Neural progenitor cell (in vitro differentiated cells): Measurements from ENCODE around the gene PBX2. TPM values are rescaled to one million over a fixed set of nuclear protein-coding genes. Genes with fewer than 3 reads are reported as not detected.
"Not testable (repeated sequence)": the region's sequence is repeated elsewhere in the genome, so short reads cannot be mapped to it uniquely, and the experiment has no call there.

ENCODE experiments used
- DNase-seq: peaks from one replicate; pipeline ENCODE4 v3.0.0-alpha.2; 2016; ENCODE audit warnings: low spot score
- H2AFZ ChIP-seq: fragments of 200-600 bp; sonication (generic); replicated peaks from 2 replicates; pipeline ENCODE4 v1.6.1; 2016; ENCODE audit warnings: antibody characterized with exemption
- H3F3A ChIP-seq: fragments of 200-600 bp; sonication (generic); 2 replicates; pipeline ENCODE4 v1.6.1; 2016; ENCODE audit warnings: antibody characterized with exemption, low read depth
- H3K27ac ChIP-seq: fragments of 200-600 bp; sonication (generic); 2 replicates; pipeline ENCODE4 v1.5.1; 2016; ENCODE audit warnings: mild to moderate bottlenecking
- H3K27me3 ChIP-seq: fragments of 200-600 bp; sonication (generic); 2 replicates; pipeline ENCODE4 v1.6.1; 2016; ENCODE audit warnings: mild to moderate bottlenecking, moderate library complexity
- H3K36me3 ChIP-seq: fragments of 200-600 bp; sonication (generic); 2 replicates; pipeline ENCODE4 v1.5.1; 2016
- H3K4me1 ChIP-seq: fragments of 200-600 bp; sonication (generic); 2 replicates; pipeline ENCODE4 v1.6.1; 2016; ENCODE audit warnings: mixed run types
- H3K4me2 ChIP-seq: fragments of 200-600 bp; sonication (generic); 2 replicates; pipeline ENCODE4 v1.6.1; 2016
- H3K4me3 ChIP-seq: fragments of 200-600 bp; sonication (generic); 2 replicates; pipeline ENCODE4 v1.5.1; 2016
- H3K79me2 ChIP-seq: fragments of 200-600 bp; sonication (generic); 2 replicates; pipeline ENCODE4 v1.6.1; 2016; ENCODE audit warnings: low read depth
- H3K9ac ChIP-seq: fragments of 200-600 bp; sonication (generic); 2 replicates; pipeline ENCODE4 v1.6.1; 2016
- H3K9me3 ChIP-seq: fragments of 200-600 bp; sonication (generic); 2 replicates; pipeline ENCODE4 v1.5.1; 2016; ENCODE audit warnings: low read depth
- H4K20me1 ChIP-seq: fragments of 200-600 bp; sonication (generic); 2 replicates; pipeline ENCODE4 v1.6.1; 2016; ENCODE audit warnings: low read depth
- H3K27ac Mint-ChIP-seq: 3 replicates; pipeline ENCODE4 v1.8.0; 2021; ENCODE audit warnings: mixed read lengths
- H3K27me3 Mint-ChIP-seq: 2 replicates; pipeline ENCODE4 v1.8.0; 2022; ENCODE audit warnings: low read depth, mild to moderate bottlenecking, inconsistent platforms, moderate library complexity, mixed read lengths; ENCODE audit not compliant: insufficient read depth
- H3K36me3 Mint-ChIP-seq: 3 replicates; pipeline ENCODE4 v1.8.0; 2021; ENCODE audit warnings: mixed read lengths
- H3K4me1 Mint-ChIP-seq: 3 replicates; pipeline ENCODE4 v1.8.0; 2021; ENCODE audit warnings: mixed read lengths
- H3K4me3 Mint-ChIP-seq: 3 replicates; pipeline ENCODE4 v1.8.0; 2021; ENCODE audit warnings: mild to moderate bottlenecking, moderate library complexity, mixed read lengths
- H3K9me3 Mint-ChIP-seq: 3 replicates; pipeline ENCODE4 v1.8.0; 2020; ENCODE audit warnings: mixed read lengths
- EZH2 ChIP-seq: fragments of 200-600 bp; sonication (generic); IDR thresholded peaks from 2 replicates; pipeline ENCODE4 v1.6.1; 2017; ENCODE audit warnings: antibody characterized with exemption, mild to moderate bottlenecking, moderate library complexity
- EZH2phosphoT487 ChIP-seq: fragments of 200-600 bp; sonication (generic); IDR thresholded peaks from 2 replicates; pipeline ENCODE4 v1.6.1; 2017; ENCODE audit warnings: antibody characterized with exemption
- total RNA-seq: library from RNA; depleted of rRNA; stranded (reverse); fragments of >200 nt; gene quantifications from 2 replicates; pipeline ENCODE4 v1.2.3, GENCODE V29; 2015; ENCODE audit warnings: low replicate concordance
- TF ChIP-seq, protein P1 (sequence below): fragments of 200-600 bp; sonication (generic); IDR thresholded peaks from 2 replicates; pipeline ENCODE4 v1.5.1; 2017; ENCODE audit warnings: antibody characterized with exemption, mild to moderate bottlenecking

The PBX2 gene
- total RNA-seq, 1 donor from 2014 or later = 53.3 TPM

DNA sequence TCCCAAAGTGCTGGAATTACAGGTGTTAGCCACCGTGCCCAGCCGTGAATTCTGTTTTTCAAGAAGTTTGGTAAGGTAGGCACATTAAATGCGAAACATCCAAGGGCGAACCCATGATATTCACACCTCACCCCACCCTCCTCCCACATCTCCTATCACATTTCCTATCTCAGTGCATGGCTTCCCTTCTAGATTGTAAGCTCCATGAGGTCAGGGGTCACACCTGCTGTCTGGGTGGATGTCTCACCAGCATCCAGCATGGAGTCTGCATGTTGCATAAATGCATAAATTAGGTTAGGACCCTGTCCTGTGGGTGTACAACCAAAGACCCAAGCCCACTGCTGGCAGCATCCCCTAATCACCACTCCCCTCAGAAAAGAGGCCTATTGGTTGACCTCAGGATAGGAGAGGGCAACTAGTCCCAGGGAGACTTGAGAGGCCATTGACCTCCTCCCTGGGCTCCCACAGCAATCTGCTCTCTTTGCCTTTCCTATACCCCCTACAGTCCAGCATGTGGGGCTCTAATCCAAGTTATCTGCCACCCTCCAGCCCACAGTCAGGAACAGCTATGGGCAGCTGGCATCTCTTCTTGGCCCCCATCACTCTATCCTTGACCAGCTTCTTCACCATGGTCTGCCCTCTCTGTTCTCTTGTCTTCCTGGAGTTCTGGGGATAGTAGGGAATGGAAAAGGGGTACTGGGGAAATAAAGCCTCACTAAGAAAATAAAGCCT lies 42.4 kb downstream of the PBX2 start:
- H3K27me3 ChIP-seq = peaks cover 55% of the 10 kb centered on the region
- no peak overlapping the region for H2AFZ ChIP-seq
- no peaks in the 10 kb centered on the region for H3K9me3 ChIP-seq
- H3K9me3 Mint-ChIP-seq = no peaks in the 10 kb centered on the region
- TF ChIP-seq EZH2 (no peak), EZH2phosphoT487 (no peak)
- TF ChIP-seq, protein P1, sequence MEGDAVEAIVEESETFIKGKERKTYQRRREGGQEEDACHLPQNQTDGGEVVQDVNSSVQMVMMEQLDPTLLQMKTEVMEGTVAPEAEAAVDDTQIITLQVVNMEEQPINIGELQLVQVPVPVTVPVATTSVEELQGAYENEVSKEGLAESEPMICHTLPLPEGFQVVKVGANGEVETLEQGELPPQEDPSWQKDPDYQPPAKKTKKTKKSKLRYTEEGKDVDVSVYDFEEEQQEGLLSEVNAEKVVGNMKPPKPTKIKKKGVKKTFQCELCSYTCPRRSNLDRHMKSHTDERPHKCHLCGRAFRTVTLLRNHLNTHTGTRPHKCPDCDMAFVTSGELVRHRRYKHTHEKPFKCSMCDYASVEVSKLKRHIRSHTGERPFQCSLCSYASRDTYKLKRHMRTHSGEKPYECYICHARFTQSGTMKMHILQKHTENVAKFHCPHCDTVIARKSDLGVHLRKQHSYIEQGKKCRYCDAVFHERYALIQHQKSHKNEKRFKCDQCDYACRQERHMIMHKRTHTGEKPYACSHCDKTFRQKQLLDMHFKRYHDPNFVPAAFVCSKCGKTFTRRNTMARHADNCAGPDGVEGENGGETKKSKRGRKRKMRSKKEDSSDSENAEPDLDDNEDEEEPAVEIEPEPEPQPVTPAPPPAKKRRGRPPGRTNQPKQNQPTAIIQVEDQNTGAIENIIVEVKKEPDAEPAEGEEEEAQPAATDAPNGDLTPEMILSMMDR = no peak
- peak overlapping the region; percentile 41 for H3K4me2 ChIP-seq
- peak overlapping the region; percentile 40 for H3K27ac Mint-ChIP-seq
- no peaks in the 10 kb centered on the region for H3K36me3 ChIP-seq
- peaks cover 19% of the 10 kb centered on the region for H3K36me3 Mint-ChIP-seq
- H4K20me1 ChIP-seq = no peaks in the 10 kb centered on the region
- no peak overlapping the region for H3K27ac ChIP-seq
- H3K4me1 ChIP-seq = peaks cover 11% of the 10 kb centered on the region
- no peak overlapping the region for H3K4me3 Mint-ChIP-seq
- DNase-seq = no peak
- no peak overlapping the region for H3K4me3 ChIP-seq
- H3K4me1 Mint-ChIP-seq = peaks cover 34% of the 10 kb centered on the region
- H3K9ac ChIP-seq = no peak overlapping the region
- peaks cover 18% of the 10 kb centered on the region for H3F3A ChIP-seq
- H3K79me2 ChIP-seq = no peaks in the 10 kb centered on the region
- peaks cover 5% of the 10 kb centered on the region for H3K27me3 Mint-ChIP-seq

- peak overlapping the region; percentile 23 for H3K27ac Mint-ChIP-seq
- H2AFZ ChIP-seq = no peak overlapping the region
- H3K36me3 Mint-ChIP-seq = peaks cover 19% of the 10 kb centered on the region
- peaks cover 4% of the 10 kb centered on the region for H3K4me1 ChIP-seq
- no peak overlapping the region for H3K4me3 Mint-ChIP-seq
- peaks cover 46% of the 10 kb centered on the region for H3K27me3 ChIP-seq
- H3K4me1 Mint-ChIP-seq = peaks cover 30% of the 10 kb centered on the region
- no peaks in the 10 kb centered on the region for H3K9me3 Mint-ChIP-seq
- DNase-seq = no peak
- no peak overlapping the region for H3K27ac ChIP-seq
- H3K9me3 ChIP-seq = no peaks in the 10 kb centered on the region
- H3K9ac ChIP-seq = no peak overlapping the region
- no peaks in the 10 kb centered on the region for H4K20me1 ChIP-seq
- no peak overlapping the region for H3K4me2 ChIP-seq
- H3F3A ChIP-seq = peaks cover 11% of the 10 kb centered on the region
- H3K27me3 Mint-ChIP-seq = peaks cover 6% of the 10 kb centered on the region
- H3K4me3 ChIP-seq = no peak overlapping the region
- H3K36me3 ChIP-seq = no peaks in the 10 kb centered on the region
- TF ChIP-seq EZH2phosphoT487 (no peak), EZH2 (no peak)
- TF ChIP-seq, protein P1 = no peak
- H3K79me2 ChIP-seq = no peaks in the 10 kb centered on the region
These were observed 43.3 kb downstream of the PBX2 start for GRCh38 chr6:32146687-32147086.

- H3K4me3 Mint-ChIP-seq = no peak overlapping the region
- H3K9me3 Mint-ChIP-seq = no peaks in the 10 kb centered on the region
- TF ChIP-seq EZH2 (no peak), EZH2phosphoT487 (no peak)
- TF ChIP-seq, protein P1 = no peak
- Histone ChIP-seq H3K27ac (no peak overlapping the region), H2AFZ (no peak overlapping the region), H3K4me2 (no peak overlapping the region), H3K36me3 (no peaks in the 10 kb centered on the region), H3K4me1 (peaks cover under 1% of the 10 kb centered on the region), H3K79me2 (no peaks in the 10 kb centered on the region), H3K9me3 (no peaks in the 10 kb centered on the region), H4K20me1 (no peaks in the 10 kb centered on the region), H3K4me3 (no peak overlapping the region), H3F3A (peaks cover 7% of the 10 kb centered on the region), H3K9ac (no peak overlapping the region), H3K27me3 (peaks cover 42% of the 10 kb centered on the region)
- peaks cover 19% of the 10 kb centered on the region for H3K36me3 Mint-ChIP-seq
- no peak for DNase-seq
- peak overlapping the region; percentile 23 for H3K27ac Mint-ChIP-seq
- H3K4me1 Mint-ChIP-seq = peaks cover 28% of the 10 kb centered on the region
- peaks cover 7% of the 10 kb centered on the region for H3K27me3 Mint-ChIP-seq
These were observed 43.7 kb downstream of the PBX2 start for GRCh38 chr6:32146287-32146686.

DNA sequence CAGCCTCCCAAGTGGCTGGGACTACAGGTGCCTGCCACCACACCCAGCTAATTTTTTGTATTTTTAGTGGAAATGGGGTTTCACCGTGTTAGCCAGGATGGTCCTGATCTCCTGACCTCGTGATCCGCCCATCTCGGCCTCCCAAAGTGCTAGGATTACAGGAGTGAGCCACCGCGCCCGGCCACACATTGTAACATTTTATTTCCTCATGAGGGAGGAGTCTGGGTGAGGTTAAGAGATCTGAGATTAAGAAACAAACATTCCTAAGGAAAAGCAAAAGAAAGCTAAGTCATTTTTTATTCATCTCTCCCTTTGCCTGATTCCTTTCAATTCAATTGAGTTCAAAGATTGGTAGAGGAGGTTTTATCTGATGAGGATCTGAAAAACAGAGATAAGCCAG lies 45.8 kb downstream of the PBX2 start:
- H3K27me3 Mint-ChIP-seq, H3K27ac ChIP-seq, H3K4me3 Mint-ChIP-seq, H3K4me1 ChIP-seq, H2AFZ ChIP-seq, H4K20me1 ChIP-seq, H3K9me3 Mint-ChIP-seq, H3K9ac ChIP-seq, H3K36me3 ChIP-seq, H3K27ac Mint-ChIP-seq, H3K4me3 ChIP-seq, H3K9me3 ChIP-seq, DNase-seq, H3K79me2 ChIP-seq, H3K4me2 ChIP-seq, H3F3A ChIP-seq: not testable (repeated sequence)
- H3K4me1 Mint-ChIP-seq = peaks cover 19% of the 10 kb centered on the region
- H3K27me3 ChIP-seq = peaks cover 21% of the 10 kb centered on the region
- H3K36me3 Mint-ChIP-seq = peaks cover 14% of the 10 kb centered on the region
